NCI-H187 (cell line): Measurements from ENCODE around the gene CDHR3.
"Not testable (repeated sequence)": the region's sequence is repeated elsewhere in the genome, so short reads cannot be mapped to it uniquely, and the experiment has no call there.

Experiments used
- DNase-seq, 2 experiments: peaks; one replicate each; lab custom pipeline; 2025; lab: John Stamatoyannopoulos, UW

Gene CDHR3, protein sequence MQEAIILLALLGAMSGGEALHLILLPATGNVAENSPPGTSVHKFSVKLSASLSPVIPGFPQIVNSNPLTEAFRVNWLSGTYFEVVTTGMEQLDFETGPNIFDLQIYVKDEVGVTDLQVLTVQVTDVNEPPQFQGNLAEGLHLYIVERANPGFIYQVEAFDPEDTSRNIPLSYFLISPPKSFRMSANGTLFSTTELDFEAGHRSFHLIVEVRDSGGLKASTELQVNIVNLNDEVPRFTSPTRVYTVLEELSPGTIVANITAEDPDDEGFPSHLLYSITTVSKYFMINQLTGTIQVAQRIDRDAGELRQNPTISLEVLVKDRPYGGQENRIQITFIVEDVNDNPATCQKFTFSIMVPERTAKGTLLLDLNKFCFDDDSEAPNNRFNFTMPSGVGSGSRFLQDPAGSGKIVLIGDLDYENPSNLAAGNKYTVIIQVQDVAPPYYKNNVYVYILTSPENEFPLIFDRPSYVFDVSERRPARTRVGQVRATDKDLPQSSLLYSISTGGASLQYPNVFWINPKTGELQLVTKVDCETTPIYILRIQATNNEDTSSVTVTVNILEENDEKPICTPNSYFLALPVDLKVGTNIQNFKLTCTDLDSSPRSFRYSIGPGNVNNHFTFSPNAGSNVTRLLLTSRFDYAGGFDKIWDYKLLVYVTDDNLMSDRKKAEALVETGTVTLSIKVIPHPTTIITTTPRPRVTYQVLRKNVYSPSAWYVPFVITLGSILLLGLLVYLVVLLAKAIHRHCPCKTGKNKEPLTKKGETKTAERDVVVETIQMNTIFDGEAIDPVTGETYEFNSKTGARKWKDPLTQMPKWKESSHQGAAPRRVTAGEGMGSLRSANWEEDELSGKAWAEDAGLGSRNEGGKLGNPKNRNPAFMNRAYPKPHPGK

DNA sequence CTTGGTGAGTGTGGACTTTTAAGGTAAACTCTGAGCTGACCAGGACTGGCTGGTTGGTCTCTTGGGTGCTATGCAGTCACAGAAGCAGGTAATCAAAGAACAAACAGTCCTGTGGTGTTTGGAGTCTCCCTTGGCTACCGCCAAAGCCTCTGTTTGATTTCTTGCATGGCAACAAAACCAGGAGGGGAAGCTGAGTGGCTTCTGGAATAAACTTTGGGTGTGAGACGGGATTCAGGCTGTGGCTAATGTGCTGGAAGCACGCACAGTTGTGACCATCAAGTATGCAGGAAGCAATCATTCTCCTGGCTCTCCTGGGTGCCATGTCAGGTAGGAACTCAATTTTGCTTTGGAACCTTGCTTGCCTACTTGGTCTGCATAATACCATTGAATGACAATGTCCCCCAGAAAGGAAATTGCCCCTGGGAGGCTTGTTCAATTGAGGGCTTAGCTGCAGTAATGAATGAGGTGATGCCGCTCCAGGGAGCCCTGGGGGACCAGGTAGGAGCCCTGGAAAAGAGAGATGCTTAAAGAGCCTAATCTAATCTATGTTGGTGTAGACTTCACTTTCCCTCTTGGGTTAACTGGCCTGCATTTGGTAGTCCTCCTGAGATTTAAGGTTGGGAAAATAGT, at the start of gene CDHR3:
Gene CDHR3 (plus strand): TSS at position 227 of the 630 bp plus-strand sequence. CDS start 55 bp downstream, at position 282.
- DNase-seq = no peak

DNA sequence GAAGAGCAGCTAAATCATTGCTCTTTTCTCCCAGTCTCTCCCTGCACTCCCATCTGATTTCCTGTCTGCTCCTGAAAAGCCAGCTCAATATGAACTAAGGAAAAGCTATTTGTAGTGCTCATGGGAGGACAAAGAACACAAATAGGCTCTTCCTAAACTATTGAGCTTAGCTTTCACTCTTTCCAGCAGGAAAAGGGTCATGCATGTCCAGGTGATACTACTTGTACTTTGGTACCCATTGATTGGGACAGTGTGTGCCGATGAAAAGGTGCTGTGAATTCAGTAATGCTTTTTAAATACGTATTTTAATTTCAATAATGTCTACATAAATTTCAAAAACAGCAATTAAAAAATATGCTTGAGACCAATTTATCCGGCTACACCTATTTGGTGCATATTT, 49.1 kb upstream of the CDHR3 start:
- no peak for DNase-seq

DNA sequence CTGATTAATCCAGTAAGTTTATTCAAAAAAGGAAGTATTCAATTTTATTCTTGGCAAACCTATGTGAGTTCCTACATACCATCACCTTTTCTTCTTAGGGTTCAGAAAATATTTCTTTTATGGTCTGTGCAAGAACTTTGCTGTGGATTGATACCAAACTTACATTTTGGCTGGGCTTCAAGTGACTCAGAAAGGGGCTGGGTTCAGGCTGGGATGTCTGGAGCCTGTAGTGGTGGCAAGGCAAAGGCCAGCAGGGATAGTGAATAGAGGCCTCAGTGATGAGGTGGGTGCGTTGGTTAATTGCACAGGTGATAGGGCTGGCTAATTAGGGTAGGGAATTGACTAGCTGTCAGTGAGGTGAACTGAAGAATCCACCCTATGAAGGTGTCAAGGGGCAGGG, 46.5 kb upstream of the CDHR3 start:
- DNase-seq = no peak

DNA sequence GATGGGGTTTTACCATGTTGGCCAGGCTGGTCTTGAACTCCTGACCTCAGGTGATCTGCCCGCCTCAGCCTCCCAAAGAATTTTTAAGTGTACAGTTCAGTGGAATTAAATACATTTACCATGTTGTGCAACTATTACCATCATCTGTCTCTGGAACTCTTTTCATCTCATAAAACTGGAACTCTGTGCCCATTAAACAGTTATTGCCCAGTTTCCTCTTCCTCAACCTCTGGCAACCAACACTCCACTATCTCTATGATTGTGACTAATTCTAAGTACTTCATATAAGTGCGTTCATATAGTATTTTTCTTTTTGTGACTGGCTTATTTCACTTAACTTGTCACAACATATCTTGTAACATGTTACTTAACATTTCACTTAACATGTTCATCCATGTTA, 45.4 kb upstream of the CDHR3 start:
- DNase-seq = no peak

DNA sequence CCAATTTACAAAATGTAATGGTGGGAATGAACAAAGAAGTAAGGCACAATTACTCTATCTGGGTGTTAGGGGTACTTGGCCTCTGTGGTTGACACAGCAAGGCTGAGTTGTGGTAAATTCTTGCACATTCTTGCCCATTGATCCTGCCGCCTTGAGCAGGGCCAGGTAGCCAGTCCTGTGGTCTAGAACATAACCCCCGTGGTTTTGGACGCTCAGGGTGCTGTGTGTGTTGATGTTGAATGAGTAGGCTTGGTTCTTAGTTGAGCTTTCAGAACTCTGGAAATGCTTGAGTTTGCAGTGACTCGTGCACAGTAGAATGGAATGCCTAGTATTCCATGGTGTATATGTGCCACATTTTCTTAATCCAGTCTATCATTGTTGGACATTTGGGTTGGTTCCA, 42.3 kb upstream of the CDHR3 start:
- no peak for DNase-seq

DNA sequence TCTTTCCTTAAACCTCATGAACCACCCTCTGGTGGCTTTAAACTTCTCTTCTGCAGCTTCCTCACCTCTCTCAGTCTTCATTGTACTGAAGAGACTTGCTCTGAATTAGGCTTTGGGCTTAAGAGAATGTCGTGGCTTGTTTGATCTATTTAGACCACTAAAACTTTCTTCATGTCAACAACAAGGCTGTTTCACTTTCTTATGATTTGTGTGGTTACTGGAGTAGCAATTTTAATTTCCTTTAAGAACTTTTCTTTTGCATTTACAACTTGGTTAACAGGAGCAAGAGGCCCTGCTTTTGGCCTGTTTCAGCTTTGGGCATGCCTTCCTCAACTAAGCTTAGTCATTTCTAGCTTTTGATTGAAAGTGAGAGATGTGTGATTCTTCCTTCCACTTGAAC, 38.1 kb upstream of the CDHR3 start:
- no peak for DNase-seq

DNA sequence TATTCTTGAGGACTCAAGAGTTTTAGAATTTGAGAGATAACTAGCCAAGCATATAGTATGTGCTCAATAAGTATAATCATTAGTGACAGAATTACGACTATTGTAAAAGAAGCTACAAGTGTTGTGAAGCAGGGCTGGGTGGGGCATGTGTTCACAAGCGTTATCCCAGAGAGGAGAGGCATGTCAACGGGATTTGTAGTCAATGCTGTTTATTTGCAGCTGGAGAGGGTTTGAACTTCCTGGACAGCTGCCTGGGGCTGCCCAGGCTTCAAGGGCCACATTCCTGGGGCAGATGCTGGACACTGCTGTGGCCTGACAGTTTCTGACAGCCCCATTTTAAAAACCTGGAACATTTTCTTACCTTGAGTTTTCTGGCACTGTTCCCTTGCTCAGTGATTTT, 36.9 kb upstream of the CDHR3 start:
- no peak for DNase-seq

DNA sequence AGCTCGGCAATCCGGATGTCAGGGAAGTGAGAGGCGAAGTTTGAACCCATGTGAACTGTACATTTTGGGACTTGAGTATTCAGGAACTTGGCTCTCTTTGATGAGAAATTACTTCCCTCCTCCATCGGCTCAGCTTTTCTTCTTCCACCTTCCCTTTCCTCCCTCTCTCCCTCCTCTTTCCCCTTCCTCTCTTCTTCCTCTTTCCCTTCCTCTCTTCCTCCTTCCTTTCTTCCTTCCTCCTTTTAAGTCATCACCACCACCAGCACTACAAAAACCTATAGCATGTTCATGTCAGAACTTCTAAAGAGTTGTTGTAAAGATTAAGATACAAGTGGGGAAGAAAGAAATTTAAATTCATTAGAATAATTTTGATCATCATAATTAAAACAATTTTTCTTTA, 31.9 kb upstream of the CDHR3 start:
- no peak for DNase-seq

DNA sequence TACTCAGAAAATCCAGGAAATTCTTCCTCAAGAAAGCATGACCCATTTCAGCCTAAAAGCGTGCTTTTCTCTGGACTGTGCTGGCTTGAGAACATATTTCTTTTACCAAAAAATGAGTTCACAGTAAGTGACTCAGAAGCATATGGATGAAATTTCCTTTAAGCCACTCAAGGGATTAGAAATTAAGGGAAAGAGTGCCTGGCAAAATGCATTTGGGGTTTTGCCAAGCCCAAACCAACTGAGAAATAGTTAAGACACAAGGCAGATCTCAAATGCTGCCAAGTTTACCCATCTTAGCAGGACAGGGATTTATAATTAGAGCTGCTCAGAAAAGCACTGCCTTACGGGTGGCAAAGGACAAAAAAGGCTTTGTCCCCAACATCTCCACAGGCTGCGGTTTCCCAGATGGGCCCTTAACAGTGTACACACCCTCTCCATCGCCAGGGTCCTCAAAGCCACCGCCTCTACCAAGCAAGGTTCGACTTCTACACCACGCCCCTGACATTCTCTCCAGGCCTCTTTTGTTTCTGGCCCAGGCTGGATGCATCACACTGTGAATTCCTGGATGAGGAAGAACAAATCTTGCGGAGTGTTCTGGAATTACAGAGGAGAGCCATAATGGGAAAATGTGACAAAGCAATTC, 30.1 kb upstream of the CDHR3 start:
- DNase-seq = peak; percentile 76 to 87

DNA sequence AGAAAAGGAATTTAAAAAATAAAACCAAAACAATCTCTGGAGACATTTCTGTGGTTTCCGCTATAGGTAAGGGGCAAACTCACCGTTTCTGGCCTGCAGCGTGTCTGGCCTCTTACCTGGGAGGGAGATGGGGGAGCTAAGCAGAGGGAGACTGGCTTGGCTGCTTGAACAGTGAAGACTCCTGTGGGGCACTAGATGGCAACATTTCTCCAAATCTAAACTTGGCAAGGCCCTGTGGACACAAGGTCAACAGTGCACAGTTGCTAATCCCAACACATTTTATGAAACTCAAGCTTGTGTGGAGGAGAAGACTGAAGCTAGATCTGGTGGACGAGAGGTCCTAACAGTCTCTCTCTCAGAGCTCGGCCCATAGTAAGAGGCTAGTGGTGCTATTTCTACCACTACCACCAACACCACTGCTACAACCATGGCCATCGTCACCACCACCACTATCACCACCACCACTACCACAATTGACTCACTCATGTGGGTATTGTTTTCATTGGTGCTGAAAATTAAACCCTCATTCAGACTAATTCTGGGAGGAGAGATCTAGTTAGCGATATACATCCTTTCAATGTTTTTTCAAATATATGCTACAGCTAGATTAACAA, 28.4 kb upstream of the CDHR3 start:
- peak in 1 of 2 experiments; percentile 26 for DNase-seq

DNA sequence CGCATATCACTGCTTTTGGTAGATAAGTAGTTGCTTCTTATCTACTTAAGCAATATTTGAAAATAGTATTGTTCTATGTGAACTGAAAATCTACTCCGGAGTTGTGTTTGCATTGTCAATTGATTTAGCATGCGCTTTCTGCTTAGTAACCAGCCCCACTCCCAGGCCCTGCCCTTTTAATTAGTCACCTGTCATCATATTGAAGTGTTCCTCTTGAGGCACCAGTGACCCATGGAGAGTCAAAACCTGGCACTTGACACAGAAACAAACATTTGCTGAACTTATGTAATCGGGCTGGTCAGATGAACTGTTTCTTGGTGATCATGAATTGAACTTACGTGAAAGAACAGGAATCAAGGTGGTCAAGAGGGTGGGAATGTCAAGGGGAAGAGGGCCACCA, 27.8 kb upstream of the CDHR3 start:
- DNase-seq = peak; percentile 21 to 58

DNA sequence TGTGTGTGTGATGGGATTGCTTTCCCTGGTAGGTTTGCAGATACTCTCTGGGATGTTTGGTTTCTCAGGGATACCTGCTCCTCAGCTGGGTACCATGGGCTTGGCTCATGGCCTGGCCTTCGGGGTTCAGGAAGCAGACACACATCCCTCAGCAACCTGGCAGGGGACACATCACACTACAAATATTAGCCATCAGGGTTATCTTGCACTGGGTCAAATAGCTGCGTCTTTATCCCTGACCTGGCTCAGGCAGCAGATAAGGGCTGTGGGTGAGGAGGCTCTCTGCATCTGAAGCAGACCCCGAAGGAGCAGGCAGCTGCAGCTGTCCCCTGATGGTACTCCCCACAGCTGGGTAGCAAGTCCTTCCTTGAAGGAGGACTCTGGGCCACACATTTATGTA, 25.7 kb upstream of the CDHR3 start:
- DNase-seq = no peak

DNA sequence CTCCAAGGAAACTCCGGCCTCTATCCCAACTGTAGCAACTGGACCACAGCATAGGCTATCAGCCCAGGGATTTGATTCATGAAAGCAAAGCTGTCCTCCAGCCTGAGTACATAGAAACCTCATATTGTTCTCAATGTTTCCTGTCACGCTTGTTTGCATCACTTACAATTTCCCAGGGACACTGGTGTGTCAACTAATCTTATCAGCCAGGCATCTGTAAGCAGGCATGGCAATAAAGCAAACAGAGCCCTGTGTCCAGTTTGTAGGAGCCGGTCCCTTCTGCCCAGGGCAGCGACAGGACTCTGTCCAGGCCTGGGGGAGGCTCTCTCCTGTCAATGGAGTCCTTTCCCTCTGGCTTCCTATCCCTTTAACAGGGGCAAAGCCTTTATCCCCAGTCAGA, 23.0 kb upstream of the CDHR3 start:
- DNase-seq = peak; percentile 21 to 42

DNA sequence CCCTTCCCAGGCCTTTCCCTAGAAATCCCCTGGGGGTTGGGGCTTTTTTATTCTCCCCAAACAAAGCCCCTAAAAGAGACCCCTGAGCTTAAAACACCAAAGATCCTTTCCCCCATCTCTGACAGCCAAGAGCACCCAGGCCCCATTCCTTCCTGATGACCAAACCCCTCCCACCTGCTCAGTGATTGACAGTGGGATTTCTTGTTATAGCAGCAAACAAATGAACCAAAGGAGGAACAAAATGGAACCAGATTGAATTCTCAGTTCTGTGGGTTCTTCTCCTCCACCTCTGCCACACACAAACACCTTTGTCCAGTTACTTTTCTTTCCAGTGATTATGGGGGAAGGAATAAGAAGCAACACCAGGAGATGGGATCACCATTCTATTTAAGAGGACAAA, 21.5 kb upstream of the CDHR3 start:
- no peak for DNase-seq

DNA sequence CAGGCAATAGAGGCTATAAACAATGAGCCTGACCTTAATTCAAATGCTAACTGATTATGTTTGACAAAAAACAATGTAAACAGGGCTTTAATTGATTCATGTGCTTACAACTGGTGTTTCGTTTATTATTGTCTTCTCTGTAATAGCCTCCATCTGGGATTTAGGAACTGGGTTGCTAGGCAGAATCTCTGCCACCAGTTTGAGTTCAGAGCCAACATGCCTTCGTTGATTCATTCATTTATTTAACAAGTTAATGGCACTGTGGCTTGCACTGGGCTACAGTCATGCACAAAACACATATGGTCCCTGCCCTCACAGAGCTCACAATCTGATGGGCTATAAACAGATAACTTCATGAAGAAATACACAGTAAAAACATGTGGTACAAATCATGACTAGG, 19.6 kb upstream of the CDHR3 start:
- no peak for DNase-seq

DNA sequence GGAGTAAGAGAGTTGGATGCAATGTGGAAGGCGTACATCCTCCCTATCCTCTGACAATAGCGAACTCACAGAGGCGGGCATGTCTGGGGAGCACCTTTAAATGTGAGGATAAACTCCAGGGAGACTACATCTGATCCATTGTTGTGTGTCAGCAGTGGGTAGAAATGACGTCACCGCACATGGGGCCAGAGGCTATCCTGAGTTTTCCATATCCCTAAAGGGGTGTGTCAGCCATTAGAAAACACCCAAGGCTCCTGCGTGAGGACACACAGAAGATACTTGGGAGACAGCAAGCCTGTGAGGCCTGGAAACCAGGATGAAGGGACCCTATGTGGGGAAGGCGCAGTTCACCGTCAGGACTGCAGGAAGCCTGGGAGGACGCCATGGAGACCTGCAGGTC, 17.2 kb upstream of the CDHR3 start:
- DNase-seq = no peak

DNA sequence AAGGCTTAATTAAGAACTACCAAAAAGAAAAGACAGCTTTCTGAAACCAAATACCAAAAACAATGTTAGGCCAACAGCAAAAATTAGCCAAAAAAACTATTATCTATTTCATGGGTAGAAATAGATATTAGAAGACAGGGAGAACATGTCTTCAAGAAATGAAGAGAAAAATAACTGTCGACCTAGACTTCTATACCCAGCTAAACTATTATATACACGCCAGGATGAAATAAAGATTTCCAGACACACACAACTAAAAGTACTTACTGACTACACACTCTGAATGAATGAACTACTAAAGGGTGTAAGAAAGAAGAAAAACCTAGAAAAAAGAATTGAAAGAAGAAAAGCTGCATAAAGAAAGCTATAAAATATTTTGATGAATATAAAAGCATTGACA, 11.5 kb upstream of the CDHR3 start:
- no peak for DNase-seq

DNA sequence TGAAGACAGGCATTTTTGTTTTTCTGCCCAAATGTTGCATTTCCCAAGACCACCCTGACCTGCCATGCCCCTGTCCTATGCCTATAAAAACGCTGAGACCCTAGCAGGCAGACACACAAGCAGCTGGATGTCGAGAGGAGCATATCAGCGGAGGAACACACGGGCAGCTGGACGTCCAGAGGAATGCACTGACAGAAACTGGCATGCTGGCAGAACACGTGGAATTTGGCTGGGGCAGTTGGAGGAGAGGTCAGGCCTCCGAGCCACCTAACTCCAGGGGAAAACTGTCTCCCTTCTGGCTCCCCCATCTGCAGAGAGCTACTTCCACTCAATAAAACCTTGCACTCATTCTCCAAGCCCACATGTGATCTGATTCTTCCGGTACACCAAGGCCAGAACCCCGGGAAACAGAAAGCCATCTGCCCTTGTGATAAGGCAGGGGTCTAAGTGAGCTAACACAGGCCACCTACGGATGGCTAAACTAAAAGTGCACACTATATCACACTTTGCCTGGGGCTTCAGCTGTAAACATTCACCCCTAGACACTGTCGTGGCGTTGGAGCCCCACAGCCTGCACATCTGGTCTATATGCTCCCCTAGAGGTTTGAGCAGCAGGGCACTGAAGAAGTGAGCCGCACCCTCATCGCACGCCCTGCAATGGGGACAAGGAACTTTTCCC, 10.0 kb upstream of the CDHR3 start:
- no peak for DNase-seq

DNA sequence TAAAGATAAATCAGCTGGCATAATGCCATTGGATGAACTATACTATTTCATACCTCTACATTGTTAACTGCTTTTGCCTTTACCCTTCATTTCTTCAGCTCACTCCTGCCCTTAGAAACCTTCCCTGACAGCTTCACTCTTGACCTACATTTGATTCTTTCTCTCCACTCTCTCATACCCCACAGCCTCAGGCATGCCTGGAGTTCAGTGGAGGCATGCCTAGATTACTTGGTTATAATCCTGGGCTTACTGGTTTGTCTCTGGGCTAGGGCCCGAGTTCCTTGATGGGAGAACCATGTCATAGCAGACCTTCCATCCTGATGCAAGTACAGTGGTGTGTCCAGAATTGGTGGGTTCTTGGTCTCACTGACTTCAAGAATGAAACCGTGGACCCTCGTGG, 8.4 kb upstream of the CDHR3 start:
- no peak for DNase-seq

DNA sequence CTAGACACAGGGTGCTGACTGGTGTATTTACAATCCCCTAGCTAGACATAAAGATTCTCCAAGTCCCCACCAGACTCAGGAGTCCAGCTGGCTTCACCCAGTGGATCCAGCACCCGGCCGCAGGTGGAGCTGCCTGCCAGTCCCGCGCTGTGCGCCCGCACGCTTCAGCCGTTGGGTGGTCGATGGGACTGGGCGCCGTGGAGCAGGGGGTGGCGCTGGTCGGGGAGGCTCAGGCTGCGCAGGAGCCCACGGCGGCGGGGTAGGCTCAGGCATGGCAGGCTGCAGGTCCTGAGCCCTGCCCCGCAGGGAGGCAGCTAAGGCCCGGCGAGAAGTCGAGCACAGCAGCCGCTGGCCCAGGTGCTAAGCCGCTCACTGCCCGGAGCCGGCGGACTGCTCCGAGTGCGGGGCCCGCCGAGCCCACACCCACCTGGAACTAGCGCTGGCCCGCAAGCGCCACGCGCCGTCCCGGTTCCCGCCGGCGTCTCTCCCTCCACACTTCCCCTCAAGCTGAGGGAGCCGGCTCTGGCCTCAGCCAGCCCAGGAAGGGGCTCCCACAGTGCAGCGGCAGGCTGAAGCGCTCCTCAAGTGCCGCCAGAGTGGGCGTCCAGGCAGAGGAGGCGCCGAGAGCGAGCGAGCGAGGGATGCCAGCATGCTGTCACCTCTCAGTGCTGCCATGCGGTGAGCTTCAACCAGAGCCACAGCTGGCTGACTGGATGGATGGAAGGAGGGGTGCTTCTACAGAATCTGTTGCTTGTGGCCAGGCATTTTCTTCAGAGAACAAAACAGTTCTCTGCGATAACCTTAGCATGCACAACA, 7.2 kb upstream of the CDHR3 start:
- DNase-seq = not testable (repeated sequence)
